NCI-H1417 treated with DMSO at 0.1 percent for 48 hours (cell line): ENCODE results near the gene ZNF605.
"Not testable (repeated sequence)": the region's sequence is repeated elsewhere in the genome, so short reads cannot be mapped to it uniquely, and the experiment has no call there.

Experiments used
- DNase-seq: peaks from one replicate; lab custom pipeline; 2025; lab: John Stamatoyannopoulos, UW

Gene ZNF605

DNA sequence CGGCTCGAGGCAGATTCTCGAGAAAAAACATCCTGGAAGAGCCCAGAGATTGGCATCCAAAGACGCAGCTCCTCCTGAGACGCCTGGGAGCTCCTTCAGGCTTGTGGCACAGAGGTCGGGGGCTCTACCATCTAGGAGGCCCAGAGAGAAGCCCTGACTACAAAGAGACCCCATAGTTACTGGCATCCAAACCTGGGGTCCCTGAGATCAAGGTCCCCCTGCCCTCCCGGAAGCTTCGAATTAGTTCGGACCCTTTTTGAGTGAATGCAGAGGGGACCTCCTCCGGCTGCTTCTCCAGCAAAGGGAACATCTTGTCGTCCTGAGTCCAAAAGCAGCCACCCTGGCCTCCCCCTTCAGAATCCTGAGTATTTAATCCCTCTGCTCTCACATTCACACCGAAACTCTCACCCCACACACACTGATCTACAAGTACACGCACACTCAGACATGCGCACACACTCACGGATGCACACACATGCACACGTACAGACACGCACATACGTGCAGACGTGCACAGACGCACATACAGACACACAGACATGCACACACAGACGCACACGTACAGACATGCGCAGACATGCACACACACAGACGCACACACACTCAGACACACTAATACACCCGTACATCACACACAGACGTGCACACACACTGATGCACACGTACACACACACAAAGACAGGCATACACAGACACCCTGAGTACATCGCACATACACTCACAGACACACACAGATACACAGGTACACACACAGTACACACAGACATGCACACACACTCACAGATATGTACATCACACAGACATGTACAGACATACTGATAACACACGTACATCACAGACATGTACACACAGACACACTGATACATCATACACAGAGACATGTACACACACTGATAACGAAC lies 5.9 kb downstream of the ZNF605 start:
- DNase-seq = no peak

DNA sequence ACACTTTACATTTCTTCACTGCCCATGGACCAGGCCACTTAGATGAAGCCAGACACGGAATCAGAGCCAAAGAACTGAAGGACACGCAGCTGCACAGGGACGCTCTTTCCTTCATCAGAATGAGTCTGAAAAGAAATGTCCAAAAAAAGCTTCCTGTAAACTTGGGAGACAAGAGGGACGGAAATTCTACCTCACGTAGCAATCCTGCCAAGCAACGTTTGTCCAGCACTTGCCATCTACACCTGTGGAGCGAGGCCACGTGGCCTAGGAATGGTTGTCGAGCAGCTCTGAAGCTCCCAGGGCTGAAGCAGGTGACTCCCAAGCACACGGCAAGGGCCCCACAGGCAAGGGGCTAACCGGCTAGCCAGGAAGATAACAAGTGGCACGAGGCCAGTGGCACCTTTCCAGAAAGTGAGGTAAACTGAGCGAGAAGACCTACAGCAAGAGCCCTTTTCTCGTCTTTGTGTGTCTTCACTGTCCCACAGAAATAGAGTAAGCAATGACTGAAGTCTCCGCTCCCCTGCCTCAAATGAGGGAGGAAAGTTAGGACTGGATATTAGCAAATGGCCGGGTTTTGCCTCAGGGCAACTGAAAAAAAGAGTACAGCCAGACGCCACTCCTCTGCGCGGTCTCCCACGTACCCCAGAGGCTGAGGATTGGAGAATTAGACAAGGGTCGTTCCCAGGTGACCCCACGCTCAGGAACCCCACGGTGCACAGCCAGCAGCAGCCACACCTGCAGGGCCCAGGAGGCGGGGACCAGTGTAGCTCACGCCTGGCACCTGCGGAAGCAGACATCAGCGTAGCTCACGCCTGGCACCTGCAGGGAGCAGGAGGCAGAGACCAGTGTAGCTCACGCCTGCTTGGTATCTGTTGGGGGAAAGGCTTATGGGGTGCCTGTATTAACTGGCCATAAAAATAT lies 7.7 kb downstream of the ZNF605 start:
- DNase-seq = no peak

DNA sequence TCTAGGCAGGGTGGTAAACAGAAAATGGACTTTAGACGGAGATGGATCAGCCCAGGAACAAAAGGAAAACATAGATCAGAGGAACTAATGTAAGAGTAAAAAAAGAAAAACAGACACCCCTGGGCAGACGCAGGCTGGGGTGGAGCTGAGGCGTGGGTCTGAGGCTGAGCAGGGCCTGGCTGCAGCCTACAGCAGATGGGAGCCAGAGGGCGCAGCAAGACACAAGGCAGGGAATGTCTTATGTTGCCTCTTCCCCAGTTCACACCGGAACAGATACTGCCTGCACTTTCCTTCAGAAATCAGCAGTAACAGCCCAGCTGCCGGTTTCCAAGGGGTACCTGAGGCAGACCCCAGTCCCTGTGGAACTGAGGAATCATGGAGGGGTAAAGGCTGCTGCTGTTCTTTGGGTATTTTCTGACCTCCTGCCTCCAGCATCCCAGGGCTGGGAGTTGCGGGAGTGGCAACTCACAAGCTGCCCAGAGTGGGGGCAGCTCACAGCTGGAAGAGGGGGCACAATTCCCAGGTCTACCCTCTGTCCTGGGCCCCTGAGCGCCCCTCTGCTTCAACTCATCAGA lies 9.8 kb downstream of the ZNF605 start:
- no peak for DNase-seq

DNA sequence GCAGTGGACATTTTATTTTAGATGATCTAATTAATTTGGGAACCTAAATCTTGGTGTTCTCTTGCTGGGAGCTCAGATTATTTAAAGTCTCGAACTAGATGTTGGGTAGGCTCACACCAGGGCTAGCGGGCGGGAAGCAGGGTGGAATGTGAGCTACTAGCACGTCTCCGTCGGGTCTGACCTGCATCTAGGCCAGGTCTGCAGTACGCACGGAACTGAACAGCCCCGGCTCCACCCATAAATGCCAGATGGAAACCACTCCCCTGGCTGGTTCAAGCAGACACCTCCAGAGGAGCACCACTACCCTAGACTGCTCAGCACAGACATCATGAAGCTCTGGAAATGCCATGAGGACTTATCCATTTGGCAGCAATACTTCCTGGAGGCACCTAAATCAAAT lies 10.3 kb downstream of the ZNF605 start:
- DNase-seq = no peak

DNA sequence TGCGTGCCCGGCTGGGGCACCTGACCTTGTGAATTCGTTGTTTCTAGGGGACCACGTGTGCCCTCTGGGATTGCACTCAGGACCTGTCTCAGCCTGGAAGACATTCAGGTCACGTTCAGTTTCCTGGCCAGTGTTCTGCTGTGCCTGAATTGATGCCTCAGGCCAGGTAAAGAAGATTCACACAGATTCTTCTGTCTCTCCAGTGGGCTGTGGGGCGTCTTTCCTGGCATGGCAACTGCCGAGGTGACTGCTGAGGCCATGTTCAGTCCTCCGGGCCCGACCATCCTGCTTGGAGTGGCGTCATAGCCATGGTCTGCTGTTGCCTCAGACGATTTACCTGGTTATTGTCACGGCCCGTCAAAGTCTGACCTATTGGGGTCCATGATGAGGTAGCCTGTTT lies 13.5 kb downstream of the ZNF605 start:
- no peak for DNase-seq

DNA sequence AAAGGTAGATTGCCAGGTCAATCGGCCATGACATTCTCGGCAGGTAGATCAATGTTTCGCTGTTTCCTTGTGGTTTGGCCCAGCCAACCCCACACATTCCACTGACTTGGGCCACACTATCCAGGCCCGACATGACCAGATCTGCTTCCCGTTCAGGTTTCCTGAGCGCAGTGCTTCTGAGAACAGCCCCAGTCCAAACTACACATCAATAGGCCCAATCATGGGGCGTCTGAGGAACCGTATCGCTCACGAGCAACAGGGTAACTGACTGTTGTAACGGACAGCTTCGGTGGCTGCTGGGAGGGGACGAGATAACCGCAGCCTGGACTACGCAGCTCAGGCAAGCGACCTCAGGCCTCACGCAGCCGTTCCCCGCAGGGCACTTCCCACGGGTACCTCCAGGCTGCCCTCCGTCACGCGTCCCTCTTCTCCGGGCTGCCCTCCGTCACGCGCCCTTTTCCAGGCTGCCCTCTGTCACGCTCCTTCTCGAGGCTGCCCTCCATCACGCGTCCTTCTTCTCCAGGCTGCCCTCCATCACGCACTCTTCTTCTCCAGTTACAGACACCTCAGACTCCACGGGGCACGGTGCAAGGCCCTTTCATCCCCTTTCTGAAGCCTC lies 14.7 kb downstream of the ZNF605 start:
- DNase-seq = no peak

DNA sequence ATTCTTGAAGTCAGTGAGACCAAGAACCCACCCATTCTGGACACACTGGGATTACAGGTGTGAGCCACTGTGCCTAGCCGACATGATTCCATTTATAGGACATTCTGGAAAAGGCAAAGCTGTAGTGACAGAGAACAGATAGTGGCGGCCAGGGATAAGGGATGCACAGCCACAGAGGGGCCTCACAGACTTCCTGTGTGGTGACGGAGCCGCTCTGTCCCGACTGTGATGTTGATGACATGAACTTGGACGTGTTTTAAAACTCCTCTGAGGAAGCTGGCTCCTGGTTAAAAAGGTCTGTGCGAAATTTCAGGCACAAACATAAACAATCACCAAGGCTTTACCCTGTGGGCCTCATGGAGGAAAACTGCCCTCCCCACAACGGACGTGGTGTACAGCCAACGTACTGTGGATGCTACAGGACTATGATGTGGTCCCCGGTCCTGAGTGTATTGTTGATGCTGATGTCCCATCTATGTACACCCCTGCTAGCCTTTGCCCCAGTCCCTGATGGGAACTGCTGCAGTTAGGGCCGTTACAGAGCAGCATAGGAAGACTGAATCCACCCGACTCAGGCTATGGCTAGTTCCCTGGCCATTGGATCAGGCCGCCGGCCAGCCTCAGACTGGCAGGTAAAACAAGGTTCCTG lies 15.9 kb downstream of the ZNF605 start:
- DNase-seq = no peak

DNA sequence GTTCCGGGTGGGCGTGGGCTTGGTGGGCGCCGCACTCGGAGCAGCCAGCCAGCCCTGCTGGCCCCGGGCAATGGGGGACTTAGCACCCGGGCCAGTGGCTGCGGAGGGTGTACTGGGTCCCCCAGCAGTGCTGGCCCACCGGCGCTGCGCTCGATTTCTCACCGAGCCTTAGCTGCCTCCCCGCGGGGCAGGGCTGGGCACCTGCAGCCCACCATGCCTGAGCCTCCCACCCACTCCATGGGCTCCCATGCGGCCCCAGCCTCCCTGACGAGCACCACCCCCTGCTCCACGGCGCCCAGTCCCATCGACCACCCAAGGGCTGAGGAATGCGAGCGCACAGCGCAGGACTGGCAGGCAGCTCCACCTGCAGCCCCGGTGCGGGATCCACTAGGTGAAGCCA lies 17.3 kb downstream of the ZNF605 start:
- DNase-seq = not testable (repeated sequence)

DNA sequence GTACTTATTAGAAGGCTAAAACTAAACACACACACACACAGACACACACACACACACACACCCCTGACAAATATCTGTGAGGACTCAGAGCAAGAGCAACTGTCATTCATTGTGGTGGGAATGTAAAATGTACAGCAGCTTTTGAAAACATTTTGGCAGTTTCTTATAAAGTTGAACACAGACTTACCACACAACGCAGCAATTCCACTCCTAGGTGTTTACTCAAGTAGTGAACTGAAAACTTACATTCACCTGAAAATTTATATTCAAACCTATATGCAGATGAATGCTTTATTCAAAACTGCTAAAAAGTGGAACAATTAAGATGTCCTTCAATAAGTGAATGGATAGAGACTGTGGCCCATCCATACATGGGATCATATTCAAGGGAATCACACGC lies 18.6 kb downstream of the ZNF605 start:
- no peak for DNase-seq

DNA sequence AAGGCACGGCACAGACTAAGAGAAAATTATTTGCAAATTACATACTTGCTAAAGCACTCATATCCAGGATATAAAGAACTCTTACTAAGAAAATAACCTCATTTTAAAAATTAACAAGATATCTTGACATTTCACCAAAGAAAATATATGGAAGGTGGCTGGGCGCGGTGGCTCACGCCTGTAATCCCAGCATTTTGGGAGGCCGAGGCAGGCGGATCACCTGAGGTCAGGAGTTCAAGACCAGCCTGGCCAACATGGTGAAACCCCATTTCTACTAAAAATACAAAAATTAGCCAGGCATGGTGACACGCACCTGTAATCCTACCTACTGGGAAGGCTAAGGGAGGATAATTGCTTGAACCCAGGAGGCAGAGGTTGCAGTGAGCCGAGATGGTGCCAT lies 19.2 kb downstream of the ZNF605 start:
- DNase-seq = not testable (repeated sequence)

DNA sequence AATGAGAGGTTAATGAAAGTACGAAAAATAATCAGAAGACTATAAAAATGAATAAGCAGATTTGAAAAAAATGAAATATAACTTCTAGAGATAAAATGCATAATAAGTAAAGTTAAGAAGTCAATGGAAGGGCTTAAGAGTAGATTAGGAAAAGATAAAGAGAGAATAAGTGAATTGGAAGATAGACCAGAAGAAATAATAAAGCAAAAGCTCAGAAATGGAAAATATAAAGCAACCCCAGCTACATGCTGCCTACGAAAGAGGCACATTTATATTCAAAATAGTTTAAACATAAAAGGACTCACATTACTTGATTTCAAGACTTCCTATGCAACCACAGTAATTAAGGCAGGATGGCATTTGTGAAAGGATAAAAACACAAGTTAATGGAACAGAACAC lies 19.9 kb downstream of the ZNF605 start:
- DNase-seq = no peak

DNA sequence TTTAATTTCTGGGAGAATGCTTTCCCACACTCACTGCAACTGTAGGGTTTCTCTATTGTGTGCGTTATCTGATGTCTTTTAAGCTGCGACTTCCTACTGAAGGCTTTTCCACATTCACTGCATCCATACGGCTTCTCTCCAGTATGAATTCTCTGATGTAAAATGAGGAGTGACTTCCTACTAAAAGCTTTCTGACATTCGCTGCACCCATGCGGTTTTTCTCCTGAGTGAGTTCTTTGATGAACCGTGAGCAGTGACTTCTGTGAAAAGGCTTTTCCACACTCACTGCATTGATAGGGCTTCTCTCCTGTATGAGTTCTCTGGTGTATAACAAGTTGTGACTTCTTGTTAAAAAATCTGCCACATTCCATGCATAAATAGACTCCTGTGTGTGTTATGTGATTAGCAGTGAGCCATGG lies 29.7 kb downstream of the ZNF605 start:
- DNase-seq = no peak

DNA sequence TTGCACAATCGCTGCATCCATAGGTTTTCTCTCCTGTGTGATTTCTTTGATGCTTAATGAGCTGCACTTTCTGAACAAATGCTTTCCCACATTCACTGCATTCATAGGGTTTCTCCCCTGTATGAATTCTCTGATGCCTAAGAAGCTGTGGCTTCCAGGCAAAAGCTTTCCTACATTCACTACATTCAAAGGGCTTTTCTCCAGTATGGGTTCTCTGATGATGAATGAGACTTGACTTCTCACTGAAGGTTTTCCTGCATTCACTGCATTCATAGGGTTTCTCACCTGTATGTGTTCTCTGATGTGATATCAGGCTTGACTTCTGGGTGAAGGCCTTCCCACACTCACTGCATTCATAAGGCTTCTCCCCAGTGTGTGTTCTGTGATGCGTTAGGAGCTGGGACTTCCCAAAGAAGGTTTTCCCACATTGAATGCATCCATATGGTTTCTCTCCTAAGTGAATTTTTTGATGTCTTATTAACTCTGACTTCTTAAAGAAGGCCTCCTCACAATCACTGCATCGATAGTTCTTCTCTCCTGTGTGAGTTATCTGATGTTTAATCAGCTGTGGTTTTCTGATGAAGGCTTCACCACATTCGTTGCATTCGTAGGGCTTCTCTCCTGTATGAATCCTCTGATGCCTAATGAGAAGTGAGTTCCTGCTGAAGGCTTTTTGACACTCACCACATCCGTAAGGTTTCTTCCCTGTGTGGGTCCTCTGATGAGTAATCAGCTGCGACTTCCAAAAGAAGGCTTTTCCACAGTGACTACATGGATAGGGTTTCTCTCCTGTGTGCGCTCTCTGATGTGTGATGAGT lies 30.3 kb downstream of the ZNF605 start:
- DNase-seq = no peak

DNA sequence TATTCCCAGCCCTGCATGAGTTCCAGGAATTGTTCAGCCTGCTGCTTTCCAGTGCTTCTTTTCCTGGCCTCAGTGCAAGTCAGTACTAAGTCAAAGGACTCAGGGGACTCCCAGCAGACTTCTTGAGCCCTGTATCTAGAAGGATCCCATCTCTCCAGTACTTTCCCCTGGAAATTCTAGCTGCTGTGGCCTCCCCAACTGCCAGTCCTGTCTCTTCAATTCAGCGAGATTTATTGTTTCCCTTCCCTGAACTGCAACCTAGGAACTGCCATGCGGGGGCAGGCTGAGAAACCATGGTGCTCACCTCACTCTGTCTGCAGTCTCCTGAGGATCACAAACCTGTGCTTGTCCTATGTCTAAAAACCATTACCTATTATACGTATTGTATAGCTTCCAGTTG lies 31.8 kb downstream of the ZNF605 start:
- no peak for DNase-seq

DNA sequence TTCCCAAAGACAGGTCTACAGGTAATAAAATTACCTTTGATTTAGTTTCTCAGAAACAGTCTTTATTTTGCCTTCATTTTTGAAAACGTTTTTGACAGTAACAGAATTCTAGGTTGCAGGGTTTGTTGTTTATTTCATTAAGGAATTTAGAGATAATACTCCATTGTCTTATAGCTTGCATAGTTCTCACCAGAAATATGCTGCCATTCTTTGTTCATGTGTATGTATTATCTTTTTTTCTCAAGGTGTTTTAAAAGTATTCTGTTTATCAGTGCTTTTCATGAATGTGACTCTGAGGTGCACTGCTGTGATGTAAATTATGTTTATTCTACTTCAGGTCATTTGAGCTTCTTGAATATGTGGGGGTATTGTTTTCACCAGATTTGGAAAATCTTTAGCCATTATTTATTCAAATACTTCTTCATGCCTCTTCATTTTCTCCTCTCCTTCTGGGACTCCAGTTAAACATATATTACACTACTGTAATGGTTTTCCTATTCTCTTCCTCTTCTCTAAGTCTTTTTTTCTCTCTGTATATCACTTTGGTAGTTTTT lies 32.7 kb downstream of the ZNF605 start:
- no peak for DNase-seq

DNA sequence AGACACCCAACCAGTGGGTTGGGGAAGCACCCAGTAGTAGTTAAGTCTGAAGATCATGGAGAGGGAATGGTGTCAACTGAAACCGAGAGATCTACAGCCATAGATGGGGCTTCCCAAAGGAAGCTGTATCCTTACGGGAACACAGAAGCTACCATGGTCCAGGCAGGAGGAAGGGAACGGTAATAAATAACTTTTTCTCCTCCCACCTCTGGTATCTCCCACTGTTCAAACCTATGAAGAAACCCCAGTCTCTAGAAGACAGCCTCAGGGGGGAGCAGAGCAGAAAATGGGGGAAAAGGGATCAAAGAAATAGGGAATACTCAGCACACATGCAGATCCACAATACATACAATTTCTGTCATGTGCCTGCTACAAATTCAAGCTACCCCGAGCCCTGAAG lies 33.4 kb downstream of the ZNF605 start:
- DNase-seq = no peak

DNA sequence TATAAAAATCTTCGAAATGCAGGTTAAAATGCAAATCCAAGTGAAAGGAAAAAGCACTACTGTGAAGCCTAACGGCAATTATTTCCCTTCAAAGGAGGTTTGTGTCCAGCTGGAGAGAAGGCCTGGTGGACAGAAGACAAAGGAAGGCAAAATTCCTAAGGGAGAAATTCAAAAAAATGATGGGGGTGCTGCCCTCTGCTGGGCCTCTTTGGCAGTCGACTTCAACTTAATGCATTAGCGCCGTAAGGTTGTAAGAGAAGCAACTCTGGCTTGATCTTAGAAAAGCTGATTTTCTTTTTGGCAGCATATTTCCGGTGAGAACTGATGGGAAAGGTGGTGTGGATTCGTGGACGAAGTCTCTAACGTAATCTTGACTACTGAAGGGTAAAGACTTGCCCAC lies 34.4 kb downstream of the ZNF605 start:
- DNase-seq = no peak

DNA sequence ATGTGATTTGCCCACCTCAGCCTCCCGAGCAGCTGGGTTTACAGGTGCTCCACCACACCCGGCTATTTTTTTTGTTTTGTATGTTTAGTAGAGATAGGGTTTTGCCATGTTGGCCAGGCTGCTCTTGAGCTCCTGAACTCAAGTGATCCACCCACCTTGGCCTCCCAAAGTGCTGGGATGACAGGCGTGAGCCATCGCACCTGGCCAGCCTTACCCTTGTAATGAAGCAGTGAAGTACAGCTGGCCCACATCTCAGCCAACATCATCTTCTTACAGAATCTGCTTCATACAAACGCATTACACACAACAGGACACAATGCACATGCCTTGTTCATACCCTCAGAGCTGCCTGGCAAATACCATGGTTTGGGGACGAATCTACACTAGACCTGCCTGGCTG lies 37.4 kb downstream of the ZNF605 start:
- DNase-seq = no peak

DNA sequence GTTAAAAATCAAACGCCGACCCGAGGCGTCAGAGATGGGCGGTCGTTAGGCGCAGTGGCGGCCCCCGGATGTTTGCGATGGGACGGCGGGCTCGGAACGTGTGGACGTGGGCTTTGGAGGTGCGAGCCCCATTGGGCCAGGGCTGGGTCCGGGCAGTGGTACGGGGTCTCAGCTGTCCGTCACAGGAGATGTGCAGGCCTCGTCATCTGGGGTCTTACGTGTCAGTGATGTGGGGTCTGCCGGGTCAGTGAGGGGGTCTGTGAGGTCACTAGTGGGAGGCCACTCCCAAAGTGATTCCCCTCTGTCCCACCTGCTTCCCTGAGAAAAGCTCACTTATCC lies 47.1 kb downstream of the ZNF605 start:
- no peak for DNase-seq

DNA sequence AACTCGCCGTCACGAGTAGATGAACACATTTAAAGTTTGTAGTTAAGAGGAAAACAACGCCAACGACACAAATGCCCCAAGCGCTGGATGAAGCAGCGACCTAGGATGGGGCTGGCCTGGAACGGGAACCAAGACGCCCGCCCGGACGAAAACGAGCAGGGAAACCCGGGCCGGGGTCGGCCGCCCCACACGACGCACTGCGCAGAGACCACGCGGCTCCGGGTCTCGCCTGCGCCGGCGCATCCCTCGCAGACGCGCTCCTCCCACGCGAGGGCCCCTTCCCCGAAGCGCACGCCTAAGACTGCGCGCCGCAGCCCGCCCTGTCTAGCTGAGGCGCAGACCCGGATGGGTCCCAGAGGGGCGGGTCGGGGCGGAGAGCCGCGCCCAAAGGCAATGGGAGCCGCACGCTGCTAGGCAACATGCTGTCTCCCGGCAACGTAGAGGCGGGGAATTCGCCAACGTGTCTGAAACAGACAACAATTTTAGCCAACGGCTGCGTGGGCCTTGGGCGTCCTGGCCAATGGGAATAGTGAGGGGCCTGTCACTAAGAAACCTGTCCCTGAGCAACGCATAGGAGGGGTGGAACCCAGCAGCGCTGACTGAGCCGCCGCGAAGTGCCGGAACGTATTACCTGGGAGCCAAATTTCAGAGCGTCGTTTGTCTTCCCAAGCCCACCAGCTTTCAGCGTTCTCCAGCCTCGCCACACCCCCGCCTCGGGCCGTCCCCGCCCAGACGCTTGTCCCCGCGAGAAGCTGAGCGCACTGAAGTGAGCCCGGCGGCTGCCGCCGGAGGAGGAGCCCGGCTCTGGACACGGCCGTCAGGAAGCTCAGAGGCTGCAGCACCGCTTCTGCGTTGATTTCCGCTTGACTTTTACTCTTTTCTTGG lies 47.7 kb downstream of the ZNF605 start:
- DNase-seq = no peak
